ENCODE results near the gene HNRNPLL. TPM values are rescaled to one million over a fixed set of nuclear protein-coding genes. Genes with fewer than 3 reads are reported as not detected.
"Not testable (repeated sequence)": the region's sequence is repeated elsewhere in the genome, so short reads cannot be mapped to it uniquely, and the experiment has no call there.

Gene HNRNPLL
- total RNA-seq, 1 donor from 2014 or later = 122 TPM

- H3K27me3 Mint-ChIP-seq = no peaks in the 10 kb centered on the region
- H3K27ac Mint-ChIP-seq = peak overlapping the region; percentile 69
Measured at GRCh38 chr2:38546585-38546984, 56.1 kb downstream of the HNRNPLL start.

GRCh38 chr2:38546064-38546463 lies 56.7 kb downstream of the HNRNPLL start:
- Mint-ChIP-seq H3K36me3 (ENCODE audit: insufficient read depth) (peaks cover 4% of the 10 kb centered on the region), H3K27me3 (no peaks in the 10 kb centered on the region), H3K27ac (no peak overlapping the region), H3K9me3 (ENCODE audit: low read depth) (no peaks in the 10 kb centered on the region), H3K4me3 (ENCODE audit: low read depth) (no peak overlapping the region), H3K4me1 (ENCODE audit: low read depth) (peaks cover 7% of the 10 kb centered on the region)
- no peak for TF ChIP-seq CTCF (IDR thresholded peaks at IDR 0.05; ENCODE audit: unreplicated experiment)
- no peak for DNase-seq (ENCODE audit: low spot score, unreplicated experiment)

More at GRCh38 chr2:38546585-38546984, 56.1 kb downstream of the HNRNPLL start:
- Mint-ChIP-seq H3K4me3 (ENCODE audit: low read depth) (no peak overlapping the region), H3K9me3 (ENCODE audit: low read depth) (no peaks in the 10 kb centered on the region), H3K36me3 (ENCODE audit: insufficient read depth) (peaks cover 8% of the 10 kb centered on the region), H3K4me1 (ENCODE audit: low read depth) (peaks cover 7% of the 10 kb centered on the region)
- no peak for TF ChIP-seq CTCF (IDR thresholded peaks at IDR 0.05; ENCODE audit: unreplicated experiment)
- DNase-seq (ENCODE audit: low spot score, unreplicated experiment) = no peak

- not testable (repeated sequence) for H3K27me3 Mint-ChIP-seq; H3K9me3 Mint-ChIP-seq (ENCODE audit: low read depth); H3K4me1 Mint-ChIP-seq (ENCODE audit: low read depth); H3K36me3 Mint-ChIP-seq (ENCODE audit: insufficient read depth); H3K4me3 Mint-ChIP-seq (ENCODE audit: low read depth); DNase-seq (ENCODE audit: low spot score, unreplicated experiment)
- peak overlapping the region; percentile 82 for H3K27ac Mint-ChIP-seq
Measured at GRCh38 chr2:38542248-38542631, 60.5 kb downstream of the HNRNPLL start.

- no peak for DNase-seq (ENCODE audit: low spot score, unreplicated experiment)
- Mint-ChIP-seq H3K9me3 (ENCODE audit: low read depth) (no peaks in the 10 kb centered on the region), H3K27ac (no peak overlapping the region), H3K27me3 (peaks cover 3% of the 10 kb centered on the region), H3K4me1 (ENCODE audit: low read depth) (peaks cover 7% of the 10 kb centered on the region), H3K4me3 (ENCODE audit: low read depth) (no peak overlapping the region), H3K36me3 (ENCODE audit: insufficient read depth) (no peaks in the 10 kb centered on the region)
- TF ChIP-seq CTCF (IDR thresholded peaks at IDR 0.05; ENCODE audit: unreplicated experiment) = no peak
Measured at GRCh38 chr2:38540580-38541286, 62.0 kb downstream of the HNRNPLL start.

- TF ChIP-seq CTCF (IDR thresholded peaks at IDR 0.05; ENCODE audit: unreplicated experiment) = peak; percentile 24
- no peak for DNase-seq (ENCODE audit: low spot score, unreplicated experiment)
- no peak overlapping the region for H3K27ac Mint-ChIP-seq
Measured at GRCh38 chr2:38539086-38539485, 63.6 kb downstream of the HNRNPLL start.

GRCh38 chr2:38537937-38538525 lies 64.7 kb downstream of the HNRNPLL start:
- no peak for DNase-seq (ENCODE audit: low spot score, unreplicated experiment)
- Mint-ChIP-seq H3K9me3 (ENCODE audit: low read depth) (no peaks in the 10 kb centered on the region), H3K4me3 (ENCODE audit: low read depth) (no peak overlapping the region), H3K36me3 (ENCODE audit: insufficient read depth) (no peaks in the 10 kb centered on the region), H3K27ac (no peak overlapping the region), H3K4me1 (ENCODE audit: low read depth) (peaks cover 6% of the 10 kb centered on the region), H3K27me3 (peaks cover 29% of the 10 kb centered on the region)
- TF ChIP-seq CTCF (IDR thresholded peaks at IDR 0.05; ENCODE audit: unreplicated experiment) = no peak

More at GRCh38 chr2:38539086-38539485, 63.6 kb downstream of the HNRNPLL start:
- no peaks in the 10 kb centered on the region for H3K9me3 Mint-ChIP-seq (ENCODE audit: low read depth)
- peaks cover 19% of the 10 kb centered on the region for H3K27me3 Mint-ChIP-seq
- no peaks in the 10 kb centered on the region for H3K36me3 Mint-ChIP-seq (ENCODE audit: insufficient read depth)
- peaks cover 7% of the 10 kb centered on the region for H3K4me1 Mint-ChIP-seq (ENCODE audit: low read depth)
- H3K4me3 Mint-ChIP-seq (ENCODE audit: low read depth) = no peak overlapping the region

GRCh38 chr2:38537296-38537695 lies 65.4 kb downstream of the HNRNPLL start:
- not testable (repeated sequence) for H3K4me3 Mint-ChIP-seq (ENCODE audit: low read depth); DNase-seq (ENCODE audit: low spot score, unreplicated experiment); H3K4me1 Mint-ChIP-seq (ENCODE audit: low read depth); H3K27ac Mint-ChIP-seq; H3K9me3 Mint-ChIP-seq (ENCODE audit: low read depth); H3K36me3 Mint-ChIP-seq (ENCODE audit: insufficient read depth)
- H3K27me3 Mint-ChIP-seq = peaks cover 37% of the 10 kb centered on the region

Data from progenitor cell of endocrine pancreas (in vitro differentiated cells).